SW 1271 (cell line): ENCODE data around the gene GDNF.
A peak's percentile ranks its signal among the peaks of the same experiment; 100 is the strongest.
"Not testable (repeated sequence)": the region's sequence is repeated elsewhere in the genome, so short reads cannot be mapped to it uniquely, and the experiment has no call there.

Experiments
- DNase-seq, 2 experiments: peaks; one replicate each; lab custom pipeline; 2025; lab: John Stamatoyannopoulos, UW

Gene GDNF, protein sequence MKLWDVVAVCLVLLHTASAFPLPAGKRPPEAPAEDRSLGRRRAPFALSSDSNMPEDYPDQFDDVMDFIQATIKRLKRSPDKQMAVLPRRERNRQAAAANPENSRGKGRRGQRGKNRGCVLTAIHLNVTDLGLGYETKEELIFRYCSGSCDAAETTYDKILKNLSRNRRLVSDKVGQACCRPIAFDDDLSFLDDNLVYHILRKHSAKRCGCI

DNA sequence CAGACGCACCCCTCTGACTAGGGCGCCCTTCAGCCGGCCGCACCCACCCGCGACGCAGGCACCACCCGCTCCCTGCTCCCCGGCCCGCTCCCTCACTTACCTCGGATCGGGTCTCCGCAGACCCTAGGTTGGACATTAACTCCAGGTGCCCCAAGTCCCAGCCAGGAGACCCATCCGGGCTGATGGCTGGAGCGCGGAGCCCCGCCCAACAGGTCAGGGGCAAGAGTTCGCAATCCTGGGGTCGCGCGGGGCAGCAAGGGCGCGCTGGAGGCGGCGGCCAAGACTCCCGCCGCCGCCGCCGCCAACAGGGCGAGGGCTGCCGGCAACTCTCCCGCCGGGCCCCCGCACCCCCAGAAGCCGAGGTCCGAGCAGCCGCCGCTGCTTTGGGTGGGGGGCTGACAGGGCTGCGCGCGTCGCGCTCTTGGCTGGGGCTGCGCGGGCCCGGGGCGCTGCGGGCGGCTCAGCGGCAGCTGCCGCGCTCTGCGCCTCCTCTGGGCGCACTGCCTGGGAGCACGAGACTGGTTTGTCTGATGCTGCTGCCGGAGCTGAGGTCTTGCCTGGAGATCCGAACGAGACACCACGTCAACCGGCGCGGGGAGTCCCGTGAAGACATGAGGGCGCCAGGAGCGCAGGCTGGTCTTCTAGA lies at the start of gene GDNF:
GDNF (minus strand) TSS at position 635 of the 646 bp plus-strand sequence. CDS start 5,245 bp downstream, outside the sequence.
- peak in 1 of 2 experiments; percentile 24 for DNase-seq

DNA sequence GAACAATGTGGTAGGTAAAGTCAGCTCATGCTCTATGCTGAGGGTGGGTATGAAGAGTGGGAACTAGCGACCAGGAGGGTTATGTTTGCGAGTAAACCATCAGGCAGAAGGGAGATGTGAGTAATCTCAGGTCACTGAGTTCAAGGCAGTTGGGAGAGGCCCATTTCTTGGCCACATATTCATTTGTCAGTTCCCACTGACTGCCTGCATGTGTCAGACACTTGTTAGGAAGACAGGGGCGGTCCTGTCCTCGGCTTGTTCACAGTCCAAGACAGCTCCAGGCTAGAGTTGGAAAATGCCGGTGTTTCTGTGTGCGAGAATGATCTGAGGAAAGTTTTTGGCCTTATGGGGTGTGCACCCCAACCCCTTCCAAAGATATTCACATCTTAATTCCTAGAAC lies 48.6 kb upstream of the GDNF start:
- no peak for DNase-seq

DNA sequence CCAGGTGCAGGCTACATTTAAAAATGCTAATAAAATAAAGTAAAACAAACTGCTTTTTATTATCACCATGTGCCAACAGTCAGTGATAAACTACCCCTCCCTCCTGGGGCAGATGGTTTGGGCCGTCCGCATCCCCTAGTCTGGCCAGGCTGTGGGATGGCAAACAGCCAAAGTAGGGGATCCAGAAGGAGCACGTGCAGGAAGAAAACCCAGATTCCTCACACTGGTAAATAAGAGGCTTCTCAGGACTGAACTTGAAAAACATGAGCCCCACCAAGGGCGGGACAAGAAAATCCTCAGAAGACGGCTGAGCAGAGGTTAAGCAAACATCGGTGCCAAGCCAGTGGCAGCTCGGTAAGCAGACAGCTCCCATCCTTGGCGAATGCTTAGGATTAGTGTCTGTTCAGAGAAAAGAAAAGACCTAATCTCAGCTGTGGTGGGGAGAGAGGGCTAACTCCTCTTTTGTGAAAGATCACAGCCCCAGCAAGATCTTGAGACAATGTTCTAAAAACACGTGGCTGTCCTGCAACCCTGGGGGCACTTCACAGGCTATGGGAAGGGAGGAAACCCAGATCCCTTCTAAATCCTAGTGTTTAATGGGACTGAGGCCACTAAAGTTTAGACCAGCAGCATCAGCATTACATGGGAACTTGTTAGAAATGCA lies 46.5 kb upstream of the GDNF start:
- no peak for DNase-seq

DNA sequence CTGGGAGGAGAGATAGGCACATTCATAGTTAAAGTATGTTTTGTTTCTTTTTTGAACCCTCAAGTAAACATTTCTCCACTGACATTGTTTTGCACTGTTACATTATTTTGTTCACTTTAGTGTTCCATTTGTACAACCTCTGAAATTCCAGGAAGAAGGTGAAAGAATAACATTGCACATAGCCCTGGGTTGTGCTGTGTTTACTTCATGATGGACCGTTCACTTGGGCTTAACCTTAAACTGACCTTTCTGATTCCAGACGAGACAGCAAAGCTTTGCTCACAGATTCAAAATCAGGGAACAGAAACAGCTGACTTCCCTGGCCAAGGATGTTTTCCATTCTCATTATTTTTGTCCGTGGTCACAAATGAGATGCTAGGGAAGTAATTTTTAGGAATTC lies 42.8 kb upstream of the GDNF start:
- DNase-seq: no peak

DNA sequence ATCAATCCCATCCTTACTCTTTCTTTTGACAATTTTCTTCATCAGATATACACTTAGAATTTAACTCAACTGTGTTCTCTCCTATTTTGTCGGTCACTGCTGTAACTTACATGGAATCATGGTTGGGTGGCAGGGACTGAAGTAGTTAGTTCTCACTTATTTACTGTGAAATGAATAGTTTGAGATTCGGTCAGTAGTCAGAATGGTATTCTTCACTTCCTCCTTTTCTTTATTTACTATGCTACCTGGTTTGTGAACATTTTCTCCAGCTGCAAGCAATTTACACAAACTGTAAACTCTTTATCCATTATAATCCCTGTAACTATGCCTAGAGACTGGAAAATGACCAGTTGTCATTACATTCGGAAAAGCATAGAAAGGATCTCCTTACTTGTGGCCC lies 41.5 kb upstream of the GDNF start:
- DNase-seq: no peak

DNA sequence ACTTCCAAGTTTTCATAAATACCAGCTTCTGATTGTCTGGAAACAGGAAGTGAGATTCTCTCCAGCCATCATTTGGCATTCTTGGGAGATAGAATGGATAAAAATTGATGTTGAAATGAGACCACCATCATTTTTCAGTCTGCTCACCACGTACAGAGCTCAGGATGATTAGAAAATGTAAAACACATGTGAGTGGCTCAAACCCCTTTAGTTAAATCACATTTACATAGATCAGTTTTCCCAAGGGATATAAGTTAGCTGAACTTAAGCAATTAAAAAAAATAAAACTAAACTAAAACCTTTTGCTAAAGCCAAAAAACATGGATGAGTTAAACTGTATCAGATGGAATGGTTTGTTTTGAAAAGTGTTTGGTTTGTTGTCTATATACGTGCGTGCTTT lies 37.1 kb upstream of the GDNF start:
- DNase-seq: no peak

DNA sequence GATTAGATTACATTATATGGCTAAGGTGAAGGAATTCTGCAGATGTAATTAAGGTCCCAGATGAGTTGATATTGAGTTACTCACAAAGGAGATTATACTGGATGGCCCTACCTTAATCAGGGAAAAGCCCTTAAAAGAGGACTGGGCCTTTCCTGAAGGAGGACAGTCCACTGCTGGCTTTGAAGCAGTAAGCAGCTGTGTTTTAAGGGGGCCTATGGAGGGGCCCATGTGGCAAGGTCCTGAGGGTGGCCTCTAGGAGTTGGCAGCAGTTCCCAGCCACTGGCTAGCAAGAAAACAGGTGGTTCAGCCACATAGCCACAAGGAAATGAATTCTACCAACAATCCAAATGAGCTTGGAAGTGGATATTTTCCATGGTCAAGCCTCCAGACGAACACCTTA lies 36.4 kb upstream of the GDNF start:
- DNase-seq: no peak

DNA sequence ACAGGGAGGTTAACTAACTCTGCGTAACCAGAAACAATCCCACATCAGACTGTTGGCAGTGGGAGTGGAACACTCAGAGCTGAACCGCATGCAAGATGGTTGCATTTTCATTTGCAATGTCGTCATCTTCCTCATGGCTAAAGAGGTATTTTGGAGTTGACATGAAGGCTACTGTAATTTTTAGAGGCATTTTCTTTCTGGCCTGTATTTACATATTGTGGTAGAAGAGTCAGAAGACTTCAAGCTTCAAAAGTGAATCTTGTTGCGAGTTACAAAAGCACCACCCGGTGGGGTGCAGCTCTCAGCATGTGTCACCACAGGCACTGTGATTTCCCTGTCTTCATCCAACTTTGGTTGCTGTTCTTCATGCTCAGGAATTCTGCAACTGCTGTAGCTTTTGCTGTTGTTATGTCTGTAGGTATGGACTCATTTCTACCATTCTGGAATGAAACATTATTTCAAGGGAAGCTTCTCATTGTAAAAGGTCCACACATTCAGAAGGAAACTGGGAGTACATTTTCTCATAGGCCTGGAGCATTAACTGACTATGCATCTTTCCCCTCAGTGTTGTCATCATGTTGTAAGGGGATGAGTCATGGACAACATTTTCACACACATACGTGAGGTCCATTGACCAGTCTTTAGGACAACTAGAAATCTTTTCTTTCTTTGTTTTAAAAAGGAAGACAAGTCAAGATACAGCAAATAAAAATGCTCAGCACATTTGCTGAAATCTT lies 35.4 kb upstream of the GDNF start:
- DNase-seq: no peak

DNA sequence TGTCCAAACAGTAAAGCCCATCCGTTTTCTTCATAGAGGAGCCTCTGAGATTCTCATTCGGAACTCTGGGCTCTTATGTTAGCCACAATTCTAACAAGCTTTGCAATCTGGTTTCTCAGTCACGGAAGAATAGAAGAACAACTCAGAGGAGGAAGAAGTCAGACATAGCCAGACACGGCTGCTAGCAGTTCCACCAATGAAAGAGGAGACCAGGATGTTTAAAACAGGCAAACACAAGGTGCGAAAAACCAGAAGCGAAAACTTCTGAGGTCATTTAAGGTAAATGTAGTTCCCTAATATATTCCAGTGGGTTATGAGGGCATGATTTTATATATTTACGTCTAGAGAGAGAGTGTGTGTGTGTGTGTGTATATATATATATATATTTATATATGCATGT lies 34.1 kb upstream of the GDNF start:
- DNase-seq: no peak

DNA sequence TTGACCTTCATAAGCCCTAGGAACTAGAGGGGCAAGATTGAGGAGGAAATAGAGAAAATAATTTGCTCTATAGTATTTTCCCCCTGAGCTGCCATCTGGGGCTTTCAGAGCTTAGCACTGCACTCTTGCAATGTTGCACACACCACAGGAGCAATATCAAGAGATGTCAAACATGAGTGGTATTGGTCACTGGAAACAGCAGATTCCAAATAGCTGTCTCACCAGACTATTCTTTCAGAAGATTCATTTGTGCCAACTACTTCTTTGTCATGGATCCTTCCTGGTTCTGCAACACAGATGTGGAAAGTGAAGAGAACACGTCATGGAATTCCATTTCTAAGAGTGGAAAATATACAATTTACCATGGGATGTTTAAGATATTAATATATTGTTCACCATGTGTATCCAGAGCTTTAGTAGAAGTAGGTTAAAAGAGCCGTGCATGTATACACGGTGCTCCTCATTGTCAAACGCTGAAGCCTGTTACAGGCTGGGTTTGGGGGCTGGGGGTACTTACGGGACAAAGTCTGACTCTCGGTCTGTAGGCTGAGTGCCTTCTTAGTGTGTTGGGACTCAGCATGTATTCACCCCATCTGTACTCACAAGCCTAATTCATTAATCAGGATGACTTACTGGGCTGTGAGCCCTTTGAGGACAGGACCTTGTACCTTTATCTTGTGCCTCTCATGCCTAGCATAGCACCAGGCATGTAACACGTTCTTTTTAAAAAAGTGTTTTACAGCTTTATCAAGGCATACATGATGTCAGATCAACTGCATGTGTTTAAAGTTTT lies 31.4 kb upstream of the GDNF start:
- no peak for DNase-seq

DNA sequence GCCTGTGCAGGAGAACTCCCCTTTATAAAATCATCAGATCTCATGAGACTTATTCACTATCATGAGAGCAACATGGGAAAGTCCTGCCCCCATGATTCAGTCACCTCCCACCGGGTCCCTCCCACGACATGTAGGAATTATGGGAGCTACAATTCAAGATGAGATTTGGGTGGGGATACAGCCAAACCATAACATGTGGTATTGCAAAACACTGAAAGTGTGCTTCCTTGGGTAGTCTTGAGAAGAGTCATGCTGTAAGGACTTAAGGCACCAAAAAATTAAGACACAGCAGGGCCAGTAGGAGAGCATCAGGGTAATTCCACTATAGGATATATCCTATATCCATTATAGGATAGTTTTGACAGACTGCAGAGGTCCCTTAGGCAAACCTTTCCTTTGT lies 29.4 kb upstream of the GDNF start:
- DNase-seq: no peak

DNA sequence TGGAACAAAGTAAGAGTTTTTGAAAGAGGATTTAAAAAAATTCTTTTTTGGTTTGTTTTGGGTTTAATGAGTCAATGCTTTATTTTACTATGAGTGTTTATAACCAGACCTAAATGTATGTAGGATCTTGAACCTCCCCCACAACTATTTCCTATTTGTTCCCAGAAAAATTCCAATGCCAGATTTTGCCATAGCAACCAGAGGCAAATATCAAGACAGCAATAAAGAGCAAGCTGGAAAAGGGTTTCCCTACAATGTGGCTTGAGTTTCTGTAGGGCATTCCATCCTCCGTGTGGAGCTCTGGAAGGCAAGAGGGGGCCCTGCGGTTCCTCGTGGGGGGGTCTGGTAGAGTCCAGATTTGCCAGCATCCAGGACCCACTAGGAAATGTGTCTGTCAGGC lies 27.8 kb upstream of the GDNF start:
- DNase-seq: no peak

DNA sequence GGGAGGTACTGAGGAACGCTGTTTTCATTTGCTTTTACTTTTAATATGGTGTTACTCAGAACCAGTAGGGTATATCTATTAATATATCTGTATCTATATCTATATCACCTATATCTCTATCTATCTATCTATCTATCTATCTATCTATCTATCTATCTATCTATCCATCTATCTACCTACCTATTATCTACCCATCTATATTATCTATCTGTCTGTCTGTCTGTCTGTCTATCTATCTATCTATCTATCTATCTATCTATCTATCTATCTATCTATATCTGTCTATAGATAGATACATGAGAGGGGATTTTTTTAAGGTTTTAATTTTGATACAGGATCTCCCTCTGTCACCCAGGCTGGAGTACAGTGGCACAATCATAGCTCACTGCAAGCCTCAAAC lies 23.1 kb upstream of the GDNF start:
- DNase-seq: not testable (repeated sequence)

DNA sequence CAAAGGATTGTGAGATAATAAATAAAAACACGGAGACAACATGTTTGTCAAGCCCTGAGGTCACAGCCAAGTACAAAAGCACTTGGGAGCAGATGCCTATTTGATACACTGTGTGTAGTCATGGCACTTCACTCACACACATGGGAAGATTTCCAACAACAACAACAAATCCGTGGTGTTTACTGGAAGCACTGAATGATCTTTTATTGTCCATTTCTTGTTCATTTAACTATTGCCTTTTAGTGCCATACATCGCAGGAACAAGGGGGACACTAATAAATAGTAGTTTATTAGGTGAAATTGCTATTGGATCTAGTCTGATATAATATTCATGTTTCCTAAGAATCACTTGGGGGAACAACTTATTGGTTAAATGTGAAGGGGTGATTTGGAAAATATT lies 20.4 kb upstream of the GDNF start:
- DNase-seq: no peak

DNA sequence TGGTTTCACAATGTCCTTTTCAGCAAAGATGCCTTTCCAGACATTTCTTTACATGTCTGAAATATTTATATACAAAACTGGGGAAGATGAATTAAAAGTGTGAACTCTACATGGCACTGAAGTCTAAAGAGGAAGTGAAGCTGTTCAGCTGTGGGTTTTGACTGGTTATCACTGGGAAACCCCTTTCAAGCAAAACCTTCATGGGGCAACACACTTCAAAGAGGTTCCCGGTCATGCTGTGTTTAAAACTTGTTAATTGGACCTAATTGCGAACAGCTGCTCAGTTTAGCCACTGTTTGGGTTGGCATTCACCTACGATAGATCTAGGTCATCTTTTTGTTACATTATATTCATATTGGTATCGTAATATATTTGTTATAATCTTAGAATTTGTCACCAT lies 20.0 kb upstream of the GDNF start:
- DNase-seq: no peak

DNA sequence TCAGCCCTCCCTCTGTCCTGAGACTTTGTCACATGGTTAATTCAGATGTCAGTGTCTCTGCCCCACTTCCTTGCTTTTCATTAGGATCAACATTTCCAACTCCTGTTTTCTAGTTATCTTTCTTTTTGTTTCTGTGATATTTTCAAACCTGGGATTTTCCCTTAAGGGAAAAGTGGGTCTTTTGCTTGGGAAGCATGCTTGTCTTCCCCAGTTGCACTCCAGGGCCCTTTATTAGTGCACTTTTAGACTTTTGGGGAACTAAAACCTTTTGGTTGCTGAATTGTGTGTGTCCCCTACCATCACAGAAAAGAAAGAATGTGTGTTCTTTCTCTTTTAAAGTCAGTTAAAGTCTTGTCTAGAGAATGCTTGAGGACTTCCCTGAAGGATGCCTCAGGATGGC lies 18.4 kb upstream of the GDNF start:
- DNase-seq: no peak

DNA sequence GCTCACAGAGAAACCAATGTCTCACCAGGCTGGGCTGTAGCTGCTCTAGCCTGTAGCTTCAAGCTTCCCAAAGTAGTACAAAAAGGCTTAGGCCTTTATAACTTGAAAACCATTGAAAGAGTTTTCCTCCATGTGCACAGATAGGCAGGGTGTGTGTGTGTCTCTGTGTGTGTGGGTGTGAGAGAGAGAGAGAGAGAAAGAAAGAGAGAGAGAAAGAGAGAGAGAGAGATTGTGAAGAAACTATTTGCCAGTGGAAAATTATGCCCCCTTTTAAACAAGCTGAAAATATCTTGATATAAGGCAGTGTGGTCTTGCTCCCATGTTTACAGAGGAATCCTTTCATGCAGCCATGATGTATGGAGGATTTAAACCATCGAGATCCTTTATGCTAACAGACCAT lies 17.9 kb upstream of the GDNF start:
- DNase-seq: no peak

DNA sequence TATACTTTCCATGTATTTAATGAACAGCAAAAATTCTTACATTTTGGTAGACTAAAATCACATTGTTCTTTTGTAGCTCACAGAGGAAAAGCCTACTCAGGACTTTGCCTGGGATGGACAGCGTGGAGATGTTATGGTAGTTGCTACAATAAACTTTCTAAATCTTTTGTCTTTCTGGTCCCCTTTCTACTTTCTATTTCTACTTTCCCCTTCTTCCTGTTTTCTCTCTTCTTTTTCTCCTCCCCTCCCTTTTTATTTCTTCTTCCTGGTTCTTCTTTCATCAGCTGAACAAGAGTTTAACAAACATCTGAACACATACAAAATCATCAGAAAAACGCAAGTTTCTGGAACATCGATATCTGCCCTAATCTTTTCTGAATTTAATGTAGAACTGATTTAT lies 15.6 kb upstream of the GDNF start:
- no peak for DNase-seq

DNA sequence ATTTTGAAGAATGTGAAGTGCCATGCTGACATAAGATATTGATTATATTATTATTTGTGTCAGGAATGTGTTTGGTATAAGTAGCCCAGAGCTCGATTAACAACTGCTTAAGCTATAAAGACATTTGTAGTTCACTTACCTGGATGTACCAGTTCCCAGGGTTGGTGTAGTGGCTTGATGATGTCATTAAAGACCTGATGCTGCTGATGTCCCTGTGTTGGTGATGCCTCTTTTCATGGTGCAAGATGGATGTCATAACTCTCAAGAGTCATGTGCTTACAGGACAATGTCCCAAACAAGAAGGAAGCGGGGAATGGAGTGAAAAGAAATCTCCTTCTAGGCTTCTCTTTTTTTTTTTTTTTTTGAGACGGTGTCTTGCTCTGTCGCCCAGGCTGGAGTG lies 11.5 kb upstream of the GDNF start:
- no peak for DNase-seq

DNA sequence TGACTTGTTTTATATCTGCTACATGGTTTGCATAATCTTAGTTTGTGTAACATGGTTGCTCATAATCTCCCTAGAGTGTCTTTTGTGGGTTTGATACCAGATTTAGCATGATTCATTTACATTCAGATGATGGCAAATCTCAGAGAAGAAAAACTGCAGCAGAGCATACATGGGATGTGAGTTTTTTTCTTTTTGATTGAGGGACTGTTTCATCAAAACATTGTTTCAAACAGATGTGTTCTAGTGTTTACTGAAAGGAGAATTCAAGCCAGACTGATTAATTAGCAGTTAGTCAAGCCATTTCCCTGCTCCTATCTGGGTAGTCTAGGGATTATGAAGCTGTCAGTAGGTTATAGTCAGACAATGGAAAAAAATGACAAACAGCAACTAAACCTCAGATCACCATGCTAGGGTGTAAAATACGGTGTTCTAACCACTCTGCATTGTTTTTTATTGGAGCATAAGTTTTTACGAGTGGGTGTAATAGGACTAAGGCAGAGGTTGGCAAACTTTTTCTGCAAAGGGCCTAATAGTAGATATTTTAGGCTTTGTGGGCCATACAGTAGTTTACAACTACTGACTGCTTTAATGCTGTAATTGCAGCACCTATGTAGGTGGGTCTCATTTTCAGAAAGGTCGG lies 10.5 kb upstream of the GDNF start:
- DNase-seq: no peak

DNA sequence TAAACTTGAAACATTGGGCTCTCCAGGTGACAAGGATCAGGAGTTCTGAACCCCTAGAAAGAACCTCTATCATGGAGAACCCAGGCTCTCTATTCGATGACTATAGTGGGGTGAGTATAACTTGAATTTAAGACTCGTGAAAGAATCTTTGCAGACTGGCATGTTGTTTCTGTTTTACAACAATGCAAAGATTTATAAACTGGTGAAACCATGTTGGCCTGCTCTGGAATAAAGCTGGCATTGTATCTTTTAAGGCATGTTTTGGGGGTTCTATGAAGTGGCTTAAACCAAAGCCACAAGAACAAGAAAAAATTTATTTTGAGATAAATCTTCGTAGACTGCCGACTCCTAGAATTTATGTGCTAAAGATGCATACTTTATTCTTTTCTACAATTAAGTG lies 9.8 kb upstream of the GDNF start:
- DNase-seq: no peak

DNA sequence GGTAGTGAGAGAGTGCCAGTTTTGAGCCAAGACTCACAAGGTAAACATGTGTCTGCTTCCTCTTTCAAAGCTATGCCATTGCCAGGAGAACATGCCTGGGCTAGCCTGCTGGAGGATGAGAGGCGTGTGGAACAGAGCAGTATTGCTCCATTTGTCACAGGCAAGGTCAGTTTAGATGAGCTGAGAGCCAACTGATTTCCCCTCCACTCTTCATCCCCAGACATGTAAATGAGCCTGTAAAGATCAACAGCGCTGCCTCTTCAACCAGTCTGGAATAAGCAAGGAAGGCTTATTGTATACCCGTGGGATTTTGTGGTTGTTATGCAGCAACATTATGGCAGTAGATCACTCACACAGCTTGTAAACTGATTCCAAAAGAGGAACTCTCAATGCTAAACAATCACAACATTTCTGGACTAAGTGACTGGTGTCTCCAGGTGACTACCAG lies 8.2 kb upstream of the GDNF start:
- DNase-seq: no peak
